Measurements from ENCODE around the gene DDX46.
"Not testable (repeated sequence)": the region's sequence is repeated elsewhere in the genome, so short reads cannot be mapped to it uniquely, and the experiment has no call there.

The DDX46 gene, protein sequence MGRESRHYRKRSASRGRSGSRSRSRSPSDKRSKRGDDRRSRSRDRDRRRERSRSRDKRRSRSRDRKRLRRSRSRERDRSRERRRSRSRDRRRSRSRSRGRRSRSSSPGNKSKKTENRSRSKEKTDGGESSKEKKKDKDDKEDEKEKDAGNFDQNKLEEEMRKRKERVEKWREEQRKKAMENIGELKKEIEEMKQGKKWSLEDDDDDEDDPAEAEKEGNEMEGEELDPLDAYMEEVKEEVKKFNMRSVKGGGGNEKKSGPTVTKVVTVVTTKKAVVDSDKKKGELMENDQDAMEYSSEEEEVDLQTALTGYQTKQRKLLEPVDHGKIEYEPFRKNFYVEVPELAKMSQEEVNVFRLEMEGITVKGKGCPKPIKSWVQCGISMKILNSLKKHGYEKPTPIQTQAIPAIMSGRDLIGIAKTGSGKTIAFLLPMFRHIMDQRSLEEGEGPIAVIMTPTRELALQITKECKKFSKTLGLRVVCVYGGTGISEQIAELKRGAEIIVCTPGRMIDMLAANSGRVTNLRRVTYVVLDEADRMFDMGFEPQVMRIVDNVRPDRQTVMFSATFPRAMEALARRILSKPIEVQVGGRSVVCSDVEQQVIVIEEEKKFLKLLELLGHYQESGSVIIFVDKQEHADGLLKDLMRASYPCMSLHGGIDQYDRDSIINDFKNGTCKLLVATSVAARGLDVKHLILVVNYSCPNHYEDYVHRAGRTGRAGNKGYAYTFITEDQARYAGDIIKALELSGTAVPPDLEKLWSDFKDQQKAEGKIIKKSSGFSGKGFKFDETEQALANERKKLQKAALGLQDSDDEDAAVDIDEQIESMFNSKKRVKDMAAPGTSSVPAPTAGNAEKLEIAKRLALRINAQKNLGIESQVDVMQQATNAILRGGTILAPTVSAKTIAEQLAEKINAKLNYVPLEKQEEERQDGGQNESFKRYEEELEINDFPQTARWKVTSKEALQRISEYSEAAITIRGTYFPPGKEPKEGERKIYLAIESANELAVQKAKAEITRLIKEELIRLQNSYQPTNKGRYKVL

DNA sequence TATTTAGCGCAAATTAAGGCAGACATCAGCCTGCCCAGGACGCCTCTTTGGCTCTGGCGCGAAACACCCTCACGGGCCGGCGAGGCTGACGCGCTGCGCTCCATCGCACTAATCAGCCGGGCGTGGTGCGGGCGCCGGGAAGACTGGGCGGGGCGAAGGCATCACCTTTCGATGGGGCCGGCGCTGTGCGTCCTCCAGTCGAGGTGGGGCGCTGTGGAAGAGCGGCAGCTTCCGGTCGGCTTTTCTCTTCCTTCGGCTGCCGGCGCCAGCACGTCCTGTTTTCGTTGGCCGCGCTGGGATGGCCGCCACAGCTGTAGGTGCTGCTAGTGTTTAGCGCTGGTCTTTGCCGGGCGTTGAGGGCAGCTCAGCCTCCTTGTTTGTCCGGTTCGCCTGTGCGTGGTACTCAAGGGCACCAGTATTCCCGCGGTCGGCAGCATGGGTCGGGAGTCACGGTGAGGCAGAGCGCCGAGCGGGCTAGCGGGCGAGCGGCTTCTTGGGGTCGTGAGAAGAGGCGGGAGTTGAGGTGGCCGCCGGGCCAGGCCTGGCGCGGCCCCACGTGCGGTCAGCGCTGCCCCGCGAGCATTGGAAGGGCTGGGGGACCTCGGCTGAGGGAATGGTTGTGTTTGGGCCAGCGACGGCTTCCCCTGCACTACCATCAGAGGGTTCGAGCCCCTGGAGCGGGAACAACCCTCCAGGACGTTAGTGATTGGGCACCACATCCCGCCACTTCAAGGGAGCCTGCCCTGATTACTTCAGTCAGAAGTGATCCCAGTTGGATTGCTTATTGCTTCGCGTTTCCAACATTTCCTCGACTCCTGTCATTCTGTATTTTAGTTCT, at the start of gene DDX46:
Gene DDX46 (plus strand): TSS at position 276 of the 838 bp plus-strand sequence. CDS start 160 bp downstream, at position 436.
- intact Hi-C loops (cut with DNase I): loop anchor here (1.0 to 10.0 kb wide), 2 partner anchors 20 to 86 kb away; partner anchors contain the start of genes C5orf24 and CAMLG
- DNase-seq: peak; percentile 81 to 97 (median 93)

DNA sequence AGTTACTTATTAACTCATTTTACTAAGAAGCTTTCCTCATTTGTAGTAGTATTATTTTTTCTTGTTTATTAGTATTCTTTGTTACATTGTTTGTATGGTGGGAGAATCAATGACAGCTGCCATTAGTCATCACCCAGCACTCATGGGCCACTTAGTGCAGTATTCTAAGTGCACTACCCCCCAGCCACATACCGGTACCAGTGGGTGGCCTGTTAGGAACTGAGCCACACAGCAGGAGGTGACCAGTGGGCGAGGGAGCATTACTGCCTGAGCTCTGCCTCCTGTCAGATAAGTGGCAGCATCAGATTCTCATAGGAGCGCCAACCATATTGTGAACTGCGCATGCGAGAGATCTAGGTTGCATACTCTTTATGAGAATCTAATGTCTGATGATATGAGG, 44.5 kb upstream of the DDX46 start:
- no peak for DNase-seq
- intact Hi-C loops (cut with DNase I): no loop called here

DNA sequence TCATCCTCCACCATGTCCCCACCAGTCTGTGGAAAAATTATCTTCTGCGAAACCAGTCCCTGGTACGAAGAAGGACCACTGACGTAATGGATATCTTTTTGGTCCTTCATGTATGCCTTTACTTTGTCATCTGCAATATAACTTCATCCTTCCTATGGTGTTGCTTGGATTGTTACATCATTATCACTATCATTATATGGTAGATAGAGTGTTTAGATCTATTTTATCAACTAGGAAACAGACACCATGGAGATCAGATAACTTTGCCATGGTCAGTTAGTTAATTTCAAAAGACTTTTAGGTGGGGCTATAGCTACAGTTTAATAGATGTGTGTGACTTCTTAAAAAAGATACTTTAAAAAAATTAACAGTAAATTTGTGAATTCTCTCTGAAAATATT, 44.0 kb upstream of the DDX46 start:
- intact Hi-C loops (cut with DNase I): no loop called here
- DNase-seq: no peak

DNA sequence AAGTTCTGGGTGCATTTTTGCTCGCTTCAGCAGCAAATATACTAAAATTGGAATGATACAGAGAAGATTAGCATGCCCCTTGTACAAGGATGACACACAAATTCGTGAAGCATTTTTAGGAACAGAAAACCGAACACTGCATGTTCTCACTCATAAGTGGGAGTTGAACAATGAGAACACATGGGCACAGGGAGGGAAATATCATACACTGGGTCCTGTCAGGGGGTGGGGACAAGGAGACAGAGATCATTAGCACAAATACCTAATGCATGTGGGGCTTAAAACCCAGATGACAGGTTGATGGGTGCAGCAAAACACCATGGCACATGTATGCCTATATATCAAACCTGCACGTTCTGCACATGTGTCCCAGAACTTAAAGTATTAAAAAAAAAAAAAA, 43.1 kb upstream of the DDX46 start:
- intact Hi-C loops (cut with DNase I): not testable (repeated sequence)
- DNase-seq: peak in 19 of 42 donors; percentile 8 to 80 (median 37)

DNA sequence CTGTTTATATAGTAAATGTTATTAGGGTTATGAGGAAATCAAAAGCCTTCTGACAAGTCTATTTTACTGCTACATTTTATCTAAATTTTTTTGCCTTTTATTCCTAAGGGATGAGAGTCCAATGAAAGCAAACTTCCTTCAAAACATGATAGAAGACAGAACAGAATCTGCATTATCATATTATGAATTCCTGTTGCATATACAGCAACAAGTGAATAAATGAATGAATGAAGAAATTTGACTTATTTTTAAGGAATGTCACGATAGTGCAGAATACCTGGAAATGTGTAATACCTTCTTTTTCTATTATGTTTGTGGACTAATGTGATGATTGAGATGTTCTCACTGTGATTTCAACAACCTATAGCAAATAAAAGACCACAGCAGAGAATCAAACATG, 33.7 kb upstream of the DDX46 start:
- intact Hi-C loops (cut with DNase I): no loop called here
- DNase-seq: no peak

DNA sequence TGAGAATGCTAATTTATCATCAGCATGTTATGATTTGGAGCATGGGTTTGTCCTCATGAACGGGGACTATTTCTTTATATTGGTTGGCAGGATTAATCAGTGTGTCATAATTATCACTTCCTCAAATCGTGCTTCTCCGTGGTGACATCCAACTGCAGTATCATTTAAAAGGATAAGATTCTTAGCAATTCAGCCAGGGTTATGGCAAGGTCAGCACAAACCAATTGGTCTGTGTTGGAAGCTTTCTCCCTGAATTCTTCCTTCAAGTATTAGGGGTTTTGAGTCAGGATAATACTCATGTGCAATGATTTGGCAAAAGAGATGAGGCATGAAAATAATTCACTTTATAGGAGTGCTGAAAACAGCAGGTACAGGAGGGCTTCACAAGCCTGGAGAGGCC, 25.8 kb upstream of the DDX46 start:
- no peak for DNase-seq
- intact Hi-C loops (cut with DNase I): loop anchor here (10.0 kb wide), 1 partner anchor 78 kb away; no protein-coding TSS in a partner anchor

DNA sequence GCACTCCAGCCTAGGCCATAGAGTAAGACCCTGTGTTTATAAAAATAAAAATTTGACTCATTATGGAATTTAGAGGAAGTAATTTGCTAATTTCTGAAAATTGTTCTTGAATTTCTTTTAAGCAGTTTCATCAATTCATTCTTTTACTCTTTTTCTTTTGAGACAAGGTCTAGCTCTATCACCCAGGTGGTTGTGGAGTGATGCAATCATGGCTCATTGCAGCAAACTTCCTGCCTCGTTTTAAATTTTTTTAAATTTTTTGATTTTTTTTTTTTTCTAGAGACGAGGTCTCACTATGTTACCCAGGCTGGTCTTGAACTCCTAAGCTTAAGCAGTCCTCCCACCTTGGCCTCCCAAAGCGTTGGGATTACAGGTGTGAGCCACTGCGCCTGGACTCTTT, 23.3 kb upstream of the DDX46 start:
- intact Hi-C loops (cut with DNase I): loop anchor here (5.0 to 10.0 kb wide), 2 partner anchors 80 to 172 kb away; partner anchors contain the start of gene PCBD2
- DNase-seq: no peak

DNA sequence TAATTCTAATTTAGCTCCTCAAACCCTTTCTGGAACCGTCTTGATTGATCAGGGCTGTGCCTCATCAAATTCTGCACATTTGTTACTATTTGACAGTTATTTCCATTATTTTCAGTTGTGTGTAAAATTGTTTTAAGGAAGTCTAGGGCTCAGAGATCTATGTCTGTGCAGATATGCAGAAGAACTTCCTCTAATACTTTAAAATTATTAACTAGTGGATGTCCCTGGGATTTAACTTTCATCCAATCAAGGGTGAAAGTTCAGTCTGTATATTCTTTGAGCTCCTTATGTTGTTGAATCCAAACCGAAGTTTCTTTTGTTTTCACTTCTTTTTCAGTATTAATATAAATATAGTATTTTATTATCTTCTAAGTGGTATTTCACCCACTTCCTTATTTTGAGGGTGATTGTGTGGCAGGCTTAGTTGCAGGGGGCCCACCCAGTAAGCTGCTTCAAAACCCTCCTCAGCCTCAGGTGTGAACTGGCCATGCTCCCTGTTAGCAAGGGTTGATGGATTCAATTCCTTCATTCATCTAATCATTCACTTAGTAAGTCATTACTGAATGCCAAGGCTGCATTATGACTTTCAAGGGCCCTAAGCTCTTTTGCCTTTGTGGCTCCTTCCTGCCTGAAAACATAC, 22.3 kb upstream of the DDX46 start:
- intact Hi-C loops (cut with DNase I): loop anchor here (5.0 to 10.0 kb wide), 2 partner anchors 81 to 171 kb away; partner anchors contain the start of gene PCBD2
- DNase-seq: no peak

DNA sequence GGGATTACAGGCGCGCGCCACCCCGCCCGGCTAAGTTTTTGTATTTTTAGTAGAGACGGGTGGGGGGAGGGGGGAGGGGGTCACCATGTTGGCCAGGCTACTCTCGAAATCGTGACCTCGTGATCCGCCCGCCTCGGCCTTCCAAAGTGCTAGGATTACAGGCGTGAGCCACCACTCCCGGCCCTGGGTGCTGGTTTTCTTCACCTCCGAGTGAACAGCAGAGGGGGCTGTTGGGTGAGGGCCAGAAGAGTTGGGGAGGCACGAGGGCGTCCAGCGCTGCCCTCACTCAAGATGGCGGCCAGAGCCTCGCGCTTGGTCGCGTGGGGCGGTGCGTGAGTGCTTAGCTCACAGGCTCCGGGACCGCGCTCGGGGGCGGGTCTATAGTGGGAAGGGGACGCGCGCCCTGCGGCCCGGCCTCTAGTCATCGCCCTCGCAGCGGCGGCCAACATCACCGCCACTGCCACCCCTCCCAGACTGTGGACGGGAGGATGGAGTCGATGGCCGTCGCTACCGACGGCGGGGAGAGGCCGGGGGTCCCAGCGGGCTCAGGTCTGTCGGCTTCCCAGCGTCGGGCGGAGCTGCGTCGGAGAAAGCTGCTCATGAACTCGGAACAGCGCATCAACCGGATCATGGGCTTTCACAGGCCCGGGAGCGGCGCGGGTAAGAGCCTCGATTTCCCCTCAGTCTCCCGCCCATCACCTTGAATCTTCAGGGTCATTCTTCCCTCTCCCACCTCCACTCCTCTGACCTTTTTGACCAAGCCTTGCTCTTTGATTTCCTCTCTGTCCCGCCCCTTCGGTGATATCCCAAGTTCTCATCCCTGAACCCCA, 20.2 kb upstream of the DDX46 start, which contains the start of gene CAMLG:
Gene CAMLG (plus strand): TSS at position 416 of the 830 bp plus-strand sequence. CDS start 73 bp downstream, at position 489.
- intact Hi-C loops (cut with DNase I): loop anchor here (1.0 to 10.0 kb wide), 3 partner anchors 20 to 169 kb away; partner anchors contain the start of genes DDX46 and PCBD2
- DNase-seq: peak; percentile 95 to 99 (median 98)

DNA sequence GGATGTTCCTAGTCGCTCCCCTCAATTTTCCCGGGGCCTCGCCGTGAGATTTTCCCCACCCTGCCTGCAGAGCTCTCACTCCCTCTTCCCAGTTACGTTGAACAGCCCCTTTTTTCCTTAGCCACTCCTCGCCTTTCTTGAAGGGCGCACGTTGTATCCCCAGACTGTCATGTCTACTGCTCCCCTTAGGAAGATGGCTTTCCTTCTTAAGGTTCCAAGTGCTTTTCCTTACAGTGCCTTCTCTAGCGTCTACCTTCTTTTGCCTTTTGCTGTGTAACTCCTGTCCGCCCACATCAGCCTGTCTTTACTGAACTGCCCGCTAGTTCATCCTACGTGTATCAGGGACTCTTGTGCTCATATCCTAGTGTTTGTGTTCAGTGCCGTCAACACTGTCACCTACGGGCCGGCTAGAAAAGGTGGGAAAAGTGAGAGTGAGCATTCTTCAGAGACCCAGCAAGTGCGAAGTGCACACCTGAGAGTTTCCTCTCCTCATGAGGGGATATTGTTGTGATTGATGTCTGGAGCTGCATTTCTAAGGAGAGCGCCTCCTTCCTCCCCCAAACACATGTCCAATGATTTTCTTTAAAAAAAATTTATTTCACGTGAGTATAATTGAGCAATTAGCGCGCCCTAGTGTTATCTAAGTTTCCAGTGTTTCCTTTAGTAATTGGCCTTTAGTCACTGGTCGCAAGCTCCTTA, 19.5 kb upstream of the DDX46 start:
- DNase-seq: peak in 26 of 42 donors; percentile 5 to 53 (median 24)
- intact Hi-C loops (cut with DNase I): loop anchor here (1.0 to 10.0 kb wide), 3 partner anchors 19 to 168 kb away; partner anchors contain the start of genes DDX46 and PCBD2

DNA sequence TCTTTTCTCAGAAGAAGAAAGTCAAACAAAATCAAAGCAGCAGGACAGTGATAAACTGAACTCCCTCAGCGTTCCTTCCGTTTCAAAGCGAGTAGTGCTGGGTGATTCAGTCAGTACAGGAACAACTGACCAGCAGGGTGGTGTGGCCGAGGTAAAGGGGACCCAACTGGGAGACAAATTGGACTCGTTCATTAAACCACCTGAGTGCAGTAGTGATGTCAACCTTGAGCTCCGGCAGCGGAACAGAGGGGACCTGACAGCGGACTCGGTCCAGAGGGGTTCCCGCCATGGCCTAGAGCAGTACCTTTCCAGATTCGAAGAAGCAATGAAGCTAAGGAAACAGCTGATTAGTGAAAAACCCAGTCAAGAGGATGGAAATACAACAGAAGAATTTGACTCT, 17.5 kb upstream of the DDX46 start:
- intact Hi-C loops (cut with DNase I): no loop called here

DNA sequence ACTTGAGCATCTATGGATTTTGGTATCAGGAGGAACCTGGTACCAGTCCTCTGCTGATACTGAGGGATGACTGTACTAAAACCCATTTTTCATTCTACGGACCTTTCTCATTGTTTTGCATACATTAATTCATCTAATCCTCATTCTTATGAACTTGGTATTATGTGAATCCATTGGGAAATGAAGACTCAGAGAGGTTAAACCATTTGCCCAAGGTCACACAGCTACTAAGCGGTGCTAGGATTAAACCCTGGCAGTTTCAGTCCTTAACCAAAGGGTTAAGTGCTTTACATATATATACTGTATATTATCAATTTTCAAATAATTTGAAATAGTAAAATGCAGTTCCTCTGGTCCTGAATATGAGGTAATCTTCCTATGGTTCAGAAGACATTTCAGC, 16.4 kb upstream of the DDX46 start:
- intact Hi-C loops (cut with DNase I): no loop called here
- no peak for DNase-seq

More for the DNA sequence above, 17.5 kb upstream of the DDX46 start:
- no peak for DNase-seq

DNA sequence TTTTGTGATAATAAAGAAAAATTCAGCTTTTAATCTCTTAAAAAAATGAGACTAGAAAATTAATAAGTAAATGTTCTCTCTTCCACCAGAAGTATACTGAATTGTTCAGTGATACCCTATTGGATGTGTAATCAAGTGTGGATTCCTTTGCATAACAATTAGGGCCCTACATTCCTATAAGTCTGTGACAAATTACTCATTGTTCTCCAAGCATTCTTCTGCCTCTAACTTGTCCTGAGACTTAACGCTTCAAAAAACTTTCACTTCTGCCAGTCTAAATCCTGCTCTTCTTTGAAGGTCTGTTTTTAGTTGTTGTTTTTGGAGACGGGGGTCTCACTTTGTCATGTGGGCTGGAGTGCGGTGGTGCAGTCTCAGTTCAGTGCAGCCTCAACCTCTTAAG, 9.2 kb upstream of the DDX46 start:
- no peak for DNase-seq
- intact Hi-C loops (cut with DNase I): no loop called here

DNA sequence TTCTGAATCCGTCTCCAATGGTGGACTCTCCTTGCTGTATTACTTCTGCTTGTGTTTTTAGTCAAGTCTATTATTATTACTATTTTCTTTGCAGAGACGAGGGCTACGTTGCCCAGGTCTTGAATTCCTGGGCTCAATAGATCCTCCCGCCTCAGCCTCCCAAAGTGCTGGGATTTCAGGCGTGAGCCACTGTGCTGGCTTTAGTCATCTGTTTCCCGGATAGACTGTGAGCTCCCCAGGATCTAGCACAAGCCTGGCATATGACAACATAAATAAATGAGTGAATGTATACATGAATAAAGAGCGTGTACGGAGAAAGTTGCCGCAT, 439 bp upstream of the DDX46 start:
- intact Hi-C loops (cut with DNase I): loop anchor here (1.0 to 10.0 kb wide), 2 partner anchors 20 to 87 kb away; partner anchors contain the start of genes C5orf24 and CAMLG
- DNase-seq: peak in 3 of 42 donors; percentile 6 to 11 (median 6)

DNA sequence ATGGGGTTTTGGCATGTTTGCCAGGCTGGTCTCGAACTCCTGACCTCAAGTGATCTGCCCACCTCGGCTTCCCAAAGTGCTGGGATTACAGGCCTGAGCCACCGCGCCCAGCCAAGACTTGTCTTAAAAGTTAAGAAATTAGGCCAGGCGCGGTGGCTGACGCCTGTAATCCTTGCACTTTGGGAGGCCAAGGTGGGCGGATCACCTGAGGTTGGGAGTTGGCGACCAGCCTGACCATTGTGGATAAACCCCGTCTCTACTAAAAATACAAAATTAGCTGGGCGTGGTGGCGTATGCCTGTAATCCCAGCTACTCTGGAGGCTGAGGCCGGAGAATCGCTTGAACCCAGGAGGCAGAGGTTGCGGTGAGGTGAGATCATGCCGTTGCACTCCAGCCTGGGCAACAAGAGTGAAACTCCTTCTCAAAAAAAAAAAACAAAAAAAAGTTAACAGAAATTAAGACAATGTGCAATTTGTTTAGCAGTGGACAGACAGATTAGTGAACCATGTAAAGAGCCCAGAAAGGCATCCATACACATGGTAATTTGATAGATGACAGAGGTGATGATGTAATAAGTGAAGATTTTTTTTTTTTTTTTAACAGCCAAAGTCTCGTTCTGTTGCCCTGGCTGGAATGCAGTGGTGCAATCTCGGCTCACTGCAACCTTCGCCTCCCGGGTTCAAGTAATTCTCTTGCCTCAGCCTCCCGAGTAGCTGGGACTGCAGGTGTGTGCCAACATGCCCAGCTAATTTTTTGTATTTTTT, 9.1 kb downstream of the DDX46 start:
- intact Hi-C loops (cut with DNase I): not testable (repeated sequence)

More for the DNA sequence above, 9.1 kb downstream of the DDX46 start:
- DNase-seq: not testable (repeated sequence)

All from head of caudate nucleus (tissue), 42 donors.